GM18873 (cell line): ENCODE results near the gene VAV1.
"Not testable (repeated sequence)": the region's sequence is repeated elsewhere in the genome, so short reads cannot be mapped to it uniquely, and the experiment has no call there.

ENCODE experiments used
- ATAC-seq: cut with Tn5 transposase; IDR thresholded peaks from one replicate; pipeline ENCODE4 v1.9.1; 2021; ENCODE audit warnings: mild to moderate bottlenecking, moderate library complexity, moderate number of reproducible peaks; ENCODE audit not compliant: unreplicated experiment, low FRiP score

VAV1 gene

DNA sequence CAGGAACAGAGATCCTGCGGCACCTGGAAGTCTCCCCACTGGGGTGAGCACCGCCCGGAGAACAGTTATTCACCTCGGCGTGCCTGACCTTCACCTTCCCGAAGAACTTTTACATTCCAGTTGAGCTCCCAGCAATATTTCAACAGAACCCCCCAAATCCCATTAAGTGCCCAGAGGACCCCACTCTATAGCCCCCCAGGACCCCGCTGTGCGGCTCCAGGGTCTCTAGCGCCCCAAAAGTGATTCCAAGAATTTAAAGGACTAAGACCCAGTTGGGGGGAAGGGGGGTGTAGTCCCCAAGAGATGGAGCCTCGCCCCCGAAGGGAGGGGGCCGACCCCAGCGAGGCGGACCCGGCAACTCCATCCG lies 35.6 kb upstream of the VAV1 start:
- ATAC-seq, result no peak

- ATAC-seq, result peak; percentile 68
Measured at GRCh38 chr19:6737284-6737872, 35.1 kb upstream of the VAV1 start, which contains the start of gene GPR108. Gene GPR108, minus strand, starts transcription at chr19:6737580. Its CDS starts 4 bp downstream, at chr19:6737576.

DNA sequence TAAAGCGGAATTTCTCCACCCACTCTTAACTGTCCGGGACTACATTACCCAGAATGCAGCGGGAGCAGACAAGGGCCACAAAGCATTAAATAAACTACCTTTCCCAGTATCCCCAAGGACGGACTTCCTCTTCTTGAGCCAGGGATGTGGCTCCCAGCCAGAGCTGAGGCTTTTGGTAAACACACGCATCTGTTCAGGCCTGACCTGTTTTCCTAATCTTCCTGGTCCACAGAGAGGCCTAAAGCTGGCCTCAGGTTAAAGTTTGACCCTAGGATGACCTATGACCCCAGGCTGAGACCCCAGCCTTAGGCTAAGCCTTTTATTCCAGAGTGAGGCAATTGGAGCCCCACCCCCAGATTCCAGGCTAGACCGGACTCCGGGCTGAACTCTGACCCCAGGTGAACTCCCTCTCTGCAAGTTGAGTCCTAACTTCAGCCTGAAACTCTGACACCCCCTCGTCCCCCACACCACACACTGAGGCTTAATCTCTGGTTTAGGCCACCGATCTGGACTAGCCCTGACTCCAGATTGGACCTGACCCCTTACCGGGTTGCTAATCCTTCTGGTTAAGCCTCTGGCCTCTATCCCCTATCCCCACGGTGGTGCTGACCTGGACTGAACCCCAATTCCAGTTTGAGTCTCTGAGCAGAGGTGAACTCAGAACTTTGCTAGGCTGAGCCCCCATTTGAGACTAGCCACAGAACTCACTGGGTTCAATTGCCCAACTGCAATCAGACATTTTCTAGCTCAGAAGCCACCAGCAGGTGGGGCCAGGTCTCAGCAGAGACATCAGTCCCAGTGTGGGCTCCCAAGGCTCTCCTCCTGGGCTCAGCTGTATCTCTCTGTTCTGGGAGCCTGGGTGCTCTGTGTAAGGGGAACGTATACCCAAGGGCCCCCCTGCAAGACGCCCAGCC lies 34.4 kb upstream of the VAV1 start:
- peak; percentile 7 for ATAC-seq

GRCh38 chr19:6738787-6739389 lies 33.6 kb upstream of the VAV1 start:
- no peak for ATAC-seq

GRCh38 chr19:6739390-6739882 lies 33.1 kb upstream of the VAV1 start, which contains the start of gene TRIP10:
Gene TRIP10, plus strand, starts transcription at chr19:6739680. Its CDS starts 82 bp downstream, at chr19:6739762.
- no peak for ATAC-seq

DNA sequence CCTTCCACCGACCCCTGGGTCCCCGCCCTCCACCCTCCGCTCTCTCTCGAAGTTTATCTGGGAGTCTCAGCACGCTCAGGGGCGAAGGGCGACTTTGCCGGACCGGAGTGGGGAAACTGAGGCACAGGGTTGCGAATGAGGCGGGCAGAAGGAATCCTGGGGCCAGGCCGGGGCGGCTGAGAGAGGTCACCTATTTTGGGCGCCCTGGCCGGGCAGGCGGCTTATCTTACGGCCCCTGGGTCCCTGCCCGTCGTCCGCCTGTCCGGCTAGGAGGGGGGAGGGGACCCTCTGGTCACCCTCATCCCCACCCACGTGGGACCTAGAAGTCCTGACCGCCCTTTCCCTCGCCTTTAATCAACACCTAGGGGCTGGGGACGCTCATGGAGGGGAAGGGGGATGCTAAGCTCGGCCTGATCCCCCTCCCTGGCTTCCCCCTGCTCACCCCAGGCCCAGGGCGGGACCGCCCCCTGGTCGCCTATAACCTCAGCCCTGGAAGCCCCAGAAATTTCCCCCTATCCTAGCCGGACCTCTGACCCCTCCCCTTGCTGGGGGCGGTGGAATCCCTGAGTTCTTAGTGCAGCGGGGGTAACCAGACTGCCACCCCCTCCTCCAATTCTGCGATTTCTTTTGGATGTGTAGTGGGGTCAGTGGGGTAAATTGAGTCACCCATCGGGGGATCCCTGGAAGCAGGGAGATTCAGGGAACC lies 32.5 kb upstream of the VAV1 start:
- no peak for ATAC-seq

- no peak for ATAC-seq
Measured at GRCh38 chr19:6740589-6741343, 31.7 kb upstream of the VAV1 start.

GRCh38 chr19:6743066-6743465 lies 29.4 kb upstream of the VAV1 start:
- ATAC-seq, result no peak

DNA sequence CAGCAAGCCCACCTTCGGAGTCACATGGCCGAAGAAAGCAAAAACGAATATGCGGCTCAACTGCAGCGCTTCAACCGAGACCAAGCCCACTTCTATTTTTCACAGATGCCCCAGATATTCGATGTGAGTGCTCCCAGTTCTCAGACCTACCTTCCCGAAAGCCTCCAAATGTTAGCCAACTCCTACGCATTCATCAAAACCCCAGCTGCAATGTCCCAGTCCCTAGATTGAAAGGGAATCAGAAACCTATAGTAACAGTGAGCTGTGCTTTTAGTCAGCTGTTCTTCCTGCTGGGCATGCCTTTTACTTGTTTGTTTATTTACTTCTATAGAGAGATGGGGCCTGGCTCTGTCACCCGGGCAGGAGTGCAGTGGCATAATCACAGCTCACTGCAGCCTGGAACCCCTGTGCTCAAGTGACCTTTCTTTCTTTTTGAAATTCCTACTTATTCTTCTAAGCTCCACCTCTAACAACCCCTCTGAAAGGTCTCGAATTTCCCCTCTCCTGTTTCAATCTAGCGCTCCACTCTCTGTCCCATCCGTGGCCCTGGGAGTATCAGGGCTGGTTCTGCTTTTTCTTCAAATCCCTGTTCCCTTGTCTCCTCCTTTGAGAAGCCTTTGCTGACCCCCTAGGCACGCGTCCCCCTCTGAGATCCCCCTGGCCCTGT lies 28.7 kb upstream of the VAV1 start:
- no peak for ATAC-seq

DNA sequence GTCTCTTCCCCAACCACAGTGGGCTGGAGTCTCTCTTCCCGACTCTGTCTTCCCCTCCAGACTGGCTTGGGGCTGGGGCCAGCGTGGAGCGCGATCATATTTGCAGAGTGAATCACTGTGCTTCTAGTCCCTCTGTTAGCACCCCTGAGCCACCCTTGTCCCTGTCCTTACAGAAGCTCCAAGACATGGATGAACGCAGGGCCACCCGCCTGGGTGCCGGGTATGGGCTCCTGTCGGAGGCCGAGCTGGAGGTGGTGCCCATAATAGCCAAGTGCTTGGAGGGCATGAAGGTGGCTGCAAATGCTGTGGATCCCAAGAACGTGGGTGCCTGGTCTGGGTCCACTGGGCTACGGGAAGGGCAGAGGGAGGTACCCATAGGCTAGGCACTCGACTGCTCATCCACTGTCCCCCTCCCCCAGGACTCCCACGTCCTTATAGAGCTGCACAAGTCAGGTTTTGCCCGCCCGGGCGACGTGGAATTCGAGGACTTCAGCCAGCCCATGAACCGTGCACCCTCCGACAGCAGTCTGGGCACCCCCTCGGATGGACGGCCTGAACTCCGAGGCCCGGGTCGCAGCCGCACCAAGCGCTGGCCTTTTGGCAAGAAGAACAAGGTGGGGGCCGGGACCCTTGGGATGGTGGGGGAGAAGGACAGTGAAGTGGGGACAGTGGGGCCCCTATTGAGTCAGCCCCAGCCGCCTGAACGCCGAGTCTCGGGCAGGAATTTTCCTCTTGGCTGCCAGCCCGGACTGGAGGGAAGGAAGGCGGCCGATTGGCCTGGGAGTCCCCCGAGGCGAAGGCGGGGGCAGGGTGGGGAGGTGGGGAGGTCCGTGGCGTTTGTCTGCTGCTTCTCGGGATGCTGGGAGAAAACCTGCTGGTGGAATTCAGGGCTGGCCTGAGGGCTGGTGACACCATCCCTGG lies 27.9 kb upstream of the VAV1 start:
- no peak for ATAC-seq

- no peak for ATAC-seq
Measured at GRCh38 chr19:6745965-6746364, 26.5 kb upstream of the VAV1 start.

DNA sequence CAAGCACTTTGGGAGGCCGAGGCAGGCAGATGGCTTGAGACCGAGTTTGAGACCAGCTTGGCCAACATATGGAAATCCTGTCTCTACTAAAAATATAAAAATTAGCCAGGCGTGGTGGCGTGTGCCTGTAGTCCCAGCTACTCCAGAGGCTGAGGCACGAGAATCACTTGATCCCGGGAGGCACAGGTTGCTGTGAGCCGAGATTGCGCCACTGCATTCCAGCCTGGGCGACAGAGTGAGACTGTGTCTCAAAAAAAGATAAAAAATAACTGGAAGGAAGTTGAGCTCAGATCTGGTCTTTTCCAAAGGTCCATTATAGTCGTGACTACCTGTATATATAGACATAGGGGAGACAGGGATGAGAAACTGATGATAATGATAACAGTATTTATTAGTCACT lies 24.0 kb upstream of the VAV1 start:
- not testable (repeated sequence) for ATAC-seq

DNA sequence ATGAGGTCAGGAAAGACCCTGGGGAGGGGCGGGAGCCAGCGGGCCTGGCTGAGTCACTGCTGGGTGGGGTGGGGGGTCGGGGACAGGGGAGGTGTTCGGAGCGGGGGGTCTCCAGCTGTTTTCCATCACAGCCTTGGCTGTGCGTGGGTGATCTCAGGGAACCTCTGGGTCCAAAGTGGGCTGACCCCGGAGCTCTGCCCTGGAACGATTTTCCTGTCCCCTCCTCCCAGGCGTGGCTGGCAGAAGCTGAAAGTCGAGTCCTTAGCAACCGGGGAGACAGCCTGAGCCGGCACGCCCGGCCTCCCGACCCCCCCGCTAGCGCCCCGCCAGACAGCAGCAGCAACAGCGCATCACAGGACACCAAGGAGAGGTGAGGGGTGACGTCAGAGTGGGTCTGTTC lies 22.4 kb upstream of the VAV1 start:
- ATAC-seq, result no peak

- ATAC-seq, result no peak
Measured at GRCh38 chr19:6751189-6751588, 21.3 kb upstream of the VAV1 start.

DNA sequence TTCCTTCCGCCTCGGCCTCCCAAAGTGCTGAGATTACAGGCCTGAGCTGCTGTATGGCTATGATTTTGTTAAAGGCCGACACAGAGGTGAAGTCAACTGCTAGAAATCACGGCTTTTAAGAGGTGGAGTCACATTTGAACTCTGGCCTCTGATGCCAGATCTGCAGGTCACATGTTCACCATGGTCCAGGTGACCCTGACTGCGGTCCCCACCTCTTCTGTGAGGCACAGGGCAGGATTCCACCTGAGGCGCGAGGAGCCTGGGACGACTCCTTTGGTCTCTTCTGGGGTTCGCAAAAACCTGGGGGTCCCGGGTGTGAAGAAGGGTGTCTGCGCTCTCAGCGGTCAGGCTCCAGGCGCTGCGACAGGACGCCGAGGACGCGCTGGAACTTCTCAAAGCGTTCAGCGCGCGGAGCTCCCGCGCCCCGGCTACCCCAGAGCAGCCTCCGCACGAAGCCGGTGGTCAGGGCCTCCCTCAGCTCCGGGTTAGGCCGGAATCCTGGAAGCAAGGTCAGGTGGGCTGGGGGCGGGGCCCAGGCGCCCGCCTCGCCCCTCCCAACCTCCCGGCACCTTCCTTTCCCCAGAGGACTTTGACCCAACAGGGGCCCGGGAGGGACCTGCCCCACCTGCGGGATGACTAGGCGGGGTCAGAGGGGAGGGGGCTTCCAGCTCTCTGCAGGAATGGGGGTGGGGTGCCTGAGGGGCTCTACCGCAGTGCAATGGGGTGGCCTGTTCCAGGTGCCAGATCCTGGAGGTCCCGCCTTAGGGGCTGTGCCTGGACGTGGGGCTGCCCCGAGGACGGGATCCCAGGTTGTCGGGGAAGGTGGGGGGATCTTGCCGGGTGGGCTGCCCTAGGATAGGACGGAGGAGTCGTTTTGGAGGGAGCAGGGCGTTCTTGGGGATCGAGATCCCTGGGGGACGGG lies 20.0 kb upstream of the VAV1 start:
- ATAC-seq, result no peak

DNA sequence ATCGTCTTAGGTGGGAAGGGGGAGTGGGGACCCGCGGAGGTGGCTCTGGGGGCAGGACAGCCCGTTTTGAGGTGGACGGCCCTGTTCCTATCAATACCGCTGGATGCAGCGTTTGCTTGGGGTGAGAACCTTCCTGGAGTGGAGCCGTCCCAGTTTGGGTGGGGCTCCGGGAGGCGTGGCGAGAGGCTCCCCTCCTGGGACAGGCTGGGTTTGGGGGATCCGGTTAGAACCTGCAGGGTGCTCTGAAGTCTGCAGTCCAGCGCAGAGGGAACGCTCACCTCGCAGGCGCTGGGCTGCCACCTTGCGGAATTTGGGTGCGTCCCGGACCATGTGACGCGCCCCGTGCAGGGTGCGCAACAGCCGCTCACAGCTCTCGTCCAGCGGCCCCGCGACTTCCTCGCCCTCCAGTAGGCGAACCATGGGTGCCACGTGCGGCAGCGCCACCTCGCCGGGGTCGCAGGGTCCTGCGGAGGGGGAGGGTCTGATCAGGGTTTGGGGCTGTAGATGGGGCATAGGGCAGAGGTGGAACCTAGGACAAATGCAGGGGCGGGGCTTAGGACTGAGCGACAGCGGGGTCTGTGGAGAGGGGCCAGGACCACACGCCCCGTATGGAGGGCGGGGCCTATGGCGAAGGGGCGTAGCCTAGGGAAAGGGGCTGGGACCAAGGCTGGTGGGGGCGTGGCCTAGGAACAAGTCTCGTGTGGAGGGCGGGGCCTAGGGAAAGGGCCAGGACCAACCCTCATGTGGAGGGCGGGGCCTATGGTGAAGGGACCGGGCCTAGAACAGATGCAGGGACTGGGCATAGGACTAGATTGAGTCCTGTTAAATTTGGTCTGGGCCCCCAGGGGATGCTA lies 19.1 kb upstream of the VAV1 start:
- ATAC-seq, result peak; percentile 62
